Measurements from ENCODE around the gene FTMT.

Gene FTMT

DNA sequence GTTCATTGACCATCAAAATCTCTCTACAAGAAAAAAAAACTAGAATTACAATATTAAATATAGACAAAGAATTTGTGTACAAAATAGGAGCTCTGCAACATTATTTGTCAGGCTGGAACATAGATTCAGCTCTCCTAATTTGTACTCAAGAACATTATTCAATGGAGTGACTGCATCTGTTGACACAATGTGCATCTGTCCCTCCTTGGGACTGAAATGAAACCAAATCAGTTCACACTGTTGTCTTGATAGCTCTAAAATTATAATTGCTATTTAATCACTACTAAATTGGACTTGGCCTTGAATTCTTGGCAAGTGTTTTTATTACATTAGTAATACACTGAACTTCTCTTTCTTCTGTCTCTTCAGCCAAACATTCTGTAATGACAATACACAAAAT lies 47.7 kb downstream of the FTMT start:
- H3K4me3 ChIP-seq (ENCODE audit: low read length), result no peak overlapping the region
- no peak for DNase-seq (ENCODE audit: low read depth, low spot score)

All from Jurkat, Clone E6-1 (cell line).